Thoracic aorta (tissue), 2 donors: ENCODE results near the gene PLSCR1. TPM values are rescaled to one million over a fixed set of nuclear protein-coding genes. Genes with fewer than 3 reads are reported as not detected.

Source experiments
- ATAC-seq: fragments of 150-250 bp; one replicate; pipeline ENCODE4 v1.8.0; 2017; ENCODE audit warnings: low read depth; ENCODE audit not compliant: insufficient number of reproducible peaks, low FRiP score
- DNase-seq: peaks from one replicate; pipeline ENCODE4 v3.0.0-alpha.2; 2020; ENCODE audit warnings: low spot score
- H3K27ac ChIP-seq, 2 donors: fragments of 200-600 bp; sonication (generic); 1 replicate in 1 of 2; 2 replicates in 1 of 2; pipeline ENCODE4 v1.5.1; 2016; ENCODE audit warnings: mild to moderate bottlenecking in 2 of 2, moderate library complexity in 2 of 2
- H3K27me3 ChIP-seq: fragments of 200-600 bp; sonication (generic); replicated peaks from 2 replicates; pipeline ENCODE4 v1.6.0; 2016; ENCODE audit warnings: mild to moderate bottlenecking; ENCODE audit not compliant: insufficient read depth
- H3K36me3 ChIP-seq: fragments of 200-600 bp; sonication (generic); one replicate; pipeline ENCODE4 v1.5.1; 2016
- H3K4me1 ChIP-seq, 2 donors: fragments of 200-600 bp; sonication (generic); 1 replicate in 1 of 2; 2 replicates in 1 of 2; pipeline versions ENCODE4 v1.5.1 to v1.6.0; 2016; ENCODE audit warnings: low read depth in 2 of 2, mild to moderate bottlenecking in 1 of 2; ENCODE audit not compliant: control insufficient read depth in 1 of 2
- H3K4me3 ChIP-seq: fragments of 200-600 bp; sonication (generic); 2 replicates; pipeline ENCODE4 v1.5.1; 2016; ENCODE audit warnings: mild to moderate bottlenecking
- H3K9me3 ChIP-seq: fragments of 200-600 bp; sonication (generic); 2 replicates; pipeline ENCODE4 v1.5.1; 2016
- total RNA-seq, 2 donors: library from RNA; depleted of rRNA; stranded (reverse); fragments of >200 nt; gene quantifications; one replicate each; pipeline versions ENCODE4 v1.1.0 to v1.2.3, GENCODE V29; 2016
- TF ChIP-seq, protein P1 (sequence below): fragments of 200-600 bp; sonication (generic); IDR thresholded peaks from one replicate; pipeline ENCODE4 v1.5.1; 2019; ENCODE audit warnings: antibody characterized with exemption

Gene PLSCR1
- total RNA-seq, 2 donors from 2014 or later, result 116 to 565 TPM

DNA sequence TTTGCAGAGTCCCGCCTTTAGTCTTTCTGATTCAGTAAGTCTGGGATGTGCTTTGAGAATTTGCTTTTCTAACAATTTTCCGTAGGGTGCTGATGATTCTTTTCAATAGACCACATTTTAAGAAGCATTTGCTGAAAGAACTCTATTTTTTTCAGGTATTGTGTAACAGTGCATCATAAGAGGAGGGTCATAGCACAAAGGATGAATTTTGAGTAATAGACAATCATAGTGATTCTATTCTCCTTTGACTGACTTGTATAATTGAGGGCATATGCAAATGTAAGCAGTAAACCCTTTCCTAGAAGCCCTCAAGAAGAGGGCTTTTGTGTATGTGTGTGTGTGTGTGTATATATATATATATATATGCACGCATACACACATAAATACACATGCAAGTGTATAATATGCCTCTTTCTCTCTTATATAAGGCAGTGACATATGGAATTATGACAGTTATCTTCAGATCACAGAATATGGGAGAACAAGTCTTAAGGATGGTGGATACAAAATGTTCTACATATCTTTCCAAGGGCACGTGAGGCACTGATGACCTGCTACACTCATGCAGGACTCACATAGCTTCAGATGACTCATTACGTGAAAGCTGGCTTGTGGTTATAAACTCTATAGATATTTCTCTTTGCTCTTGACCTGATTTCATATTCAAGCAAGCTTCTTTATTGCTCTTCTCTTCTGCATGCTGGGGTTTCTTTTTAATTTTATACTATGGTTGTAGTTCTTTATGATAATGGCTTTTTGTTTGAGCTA is 6.5 kb upstream of the PLSCR1 start:
- Histone ChIP-seq H3K4me3 (peak overlapping the region; percentile 64), H3K4me1 (peaks cover 4 to 12% of the 10 kb centered on the region in 2 donors), H3K36me3 (no peaks in the 10 kb centered on the region), H3K9me3 (no peaks in the 10 kb centered on the region), H3K27me3 (no peaks in the 10 kb centered on the region), H3K27ac (no peak overlapping the region)
- DNase-seq (no peak), ATAC-seq (no peak)
- TF ChIP-seq, protein P1, sequence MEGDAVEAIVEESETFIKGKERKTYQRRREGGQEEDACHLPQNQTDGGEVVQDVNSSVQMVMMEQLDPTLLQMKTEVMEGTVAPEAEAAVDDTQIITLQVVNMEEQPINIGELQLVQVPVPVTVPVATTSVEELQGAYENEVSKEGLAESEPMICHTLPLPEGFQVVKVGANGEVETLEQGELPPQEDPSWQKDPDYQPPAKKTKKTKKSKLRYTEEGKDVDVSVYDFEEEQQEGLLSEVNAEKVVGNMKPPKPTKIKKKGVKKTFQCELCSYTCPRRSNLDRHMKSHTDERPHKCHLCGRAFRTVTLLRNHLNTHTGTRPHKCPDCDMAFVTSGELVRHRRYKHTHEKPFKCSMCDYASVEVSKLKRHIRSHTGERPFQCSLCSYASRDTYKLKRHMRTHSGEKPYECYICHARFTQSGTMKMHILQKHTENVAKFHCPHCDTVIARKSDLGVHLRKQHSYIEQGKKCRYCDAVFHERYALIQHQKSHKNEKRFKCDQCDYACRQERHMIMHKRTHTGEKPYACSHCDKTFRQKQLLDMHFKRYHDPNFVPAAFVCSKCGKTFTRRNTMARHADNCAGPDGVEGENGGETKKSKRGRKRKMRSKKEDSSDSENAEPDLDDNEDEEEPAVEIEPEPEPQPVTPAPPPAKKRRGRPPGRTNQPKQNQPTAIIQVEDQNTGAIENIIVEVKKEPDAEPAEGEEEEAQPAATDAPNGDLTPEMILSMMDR, result no peak

DNA sequence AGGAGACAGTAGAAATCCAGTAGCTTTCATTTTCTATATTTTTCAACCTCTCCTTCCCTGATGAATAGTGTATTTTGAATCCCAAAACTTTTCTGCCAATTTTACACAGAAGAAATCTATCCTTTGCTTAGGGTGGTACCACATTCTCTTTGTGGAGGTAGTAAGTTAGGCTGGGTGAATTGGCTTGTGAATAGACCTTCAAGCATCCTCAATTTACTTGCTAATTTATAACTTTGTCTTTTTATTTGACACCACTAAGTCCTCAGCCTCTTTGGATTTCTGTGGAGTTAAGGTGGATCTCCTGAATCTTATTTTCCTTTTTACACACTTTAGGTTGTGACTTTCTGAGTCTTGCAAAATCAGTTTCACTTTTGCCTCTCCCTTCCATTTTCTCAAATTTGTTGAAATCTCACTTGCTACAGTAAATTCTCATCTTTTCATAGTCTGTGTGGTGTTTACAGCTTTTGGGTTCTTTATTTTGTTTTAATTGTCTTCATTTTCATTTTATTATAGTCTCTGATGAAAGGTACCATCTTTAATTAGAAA is 5.7 kb upstream of the PLSCR1 start:
- TF ChIP-seq, protein P1, result no peak
- DNase-seq, result no peak
- H3K4me3 ChIP-seq, result peak overlapping the region; percentile 64
- H3K9me3 ChIP-seq, result no peaks in the 10 kb centered on the region
- no peak for ATAC-seq
- no peaks in the 10 kb centered on the region for H3K27me3 ChIP-seq
- H3K4me1 ChIP-seq, result peaks cover 6 to 14% of the 10 kb centered on the region in 2 donors
- H3K27ac ChIP-seq, result no peak overlapping the region
- H3K36me3 ChIP-seq, result no peaks in the 10 kb centered on the region

DNA sequence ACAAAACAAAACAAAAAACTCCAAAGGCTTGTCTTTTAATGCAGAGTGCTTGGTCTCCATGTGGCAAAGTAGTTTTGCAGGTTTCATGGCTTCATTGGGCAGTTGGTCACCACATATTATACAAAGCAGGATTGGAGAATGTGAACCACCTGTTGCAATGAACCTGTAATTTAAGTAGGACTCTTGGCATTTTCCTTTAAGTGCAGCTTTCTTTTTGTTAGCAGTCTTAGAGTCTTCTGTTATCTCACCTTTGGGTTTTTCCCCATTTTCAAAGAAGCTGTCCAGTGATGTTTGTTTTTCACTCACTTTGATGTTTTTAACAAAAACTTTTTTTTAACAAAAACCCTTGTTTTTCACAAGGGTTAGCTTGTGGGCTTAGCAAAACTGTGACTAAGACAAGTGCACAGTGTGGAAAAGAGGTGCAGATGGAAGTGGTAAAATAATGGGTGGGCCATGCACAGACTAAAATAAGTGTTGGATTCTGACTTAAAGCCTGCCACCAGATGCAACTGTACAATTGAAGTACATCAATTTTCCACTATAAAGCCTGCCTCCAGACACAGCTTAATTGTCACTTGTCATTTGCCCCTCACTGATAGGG is 2.9 kb upstream of the PLSCR1 start:
- TF ChIP-seq, protein P1, result no peak
- Histone ChIP-seq H3K27ac (no peak overlapping the region), H3K4me3 (no peak overlapping the region), H3K4me1 (peaks cover 9 to 23% of the 10 kb centered on the region in 2 donors), H3K9me3 (no peaks in the 10 kb centered on the region), H3K36me3 (no peaks in the 10 kb centered on the region), H3K27me3 (no peaks in the 10 kb centered on the region)
- ATAC-seq, result no peak
- no peak for DNase-seq

DNA sequence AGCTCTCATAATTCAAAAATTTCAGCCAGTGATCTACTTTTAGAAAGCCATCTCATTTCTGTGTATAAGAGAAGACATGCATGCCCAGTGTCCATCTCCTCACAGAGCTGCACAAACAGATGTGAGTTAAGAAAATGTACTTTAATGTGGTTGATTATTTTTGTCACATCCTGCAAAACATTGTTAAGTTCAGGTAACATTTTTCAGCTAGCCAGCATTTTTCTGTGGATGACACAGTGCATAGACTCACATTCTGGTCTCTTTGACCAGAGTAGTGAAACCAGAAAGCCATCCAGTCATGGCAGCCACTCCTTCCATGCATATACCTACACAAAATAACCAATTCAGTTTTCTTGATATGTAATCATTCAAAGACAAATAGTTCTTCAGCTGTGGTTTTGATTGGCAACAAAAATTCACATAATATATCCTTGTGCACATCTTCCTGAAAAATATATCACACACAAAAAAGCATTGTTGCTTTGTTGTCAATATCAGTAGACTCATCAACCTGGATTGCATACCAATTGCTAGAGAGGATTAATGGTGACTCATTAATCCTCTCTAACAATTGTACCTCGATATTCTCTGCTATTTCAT is 2.1 kb upstream of the PLSCR1 start:
- ATAC-seq, result no peak
- peaks cover 16 to 31% of the 10 kb centered on the region in 2 donors for H3K4me1 ChIP-seq
- H3K27me3 ChIP-seq, result no peaks in the 10 kb centered on the region
- TF ChIP-seq, protein P1, result no peak
- no peak for DNase-seq
- no peaks in the 10 kb centered on the region for H3K9me3 ChIP-seq
- H3K4me3 ChIP-seq, result no peak overlapping the region
- H3K36me3 ChIP-seq, result no peaks in the 10 kb centered on the region
- no peak overlapping the region for H3K27ac ChIP-seq

DNA sequence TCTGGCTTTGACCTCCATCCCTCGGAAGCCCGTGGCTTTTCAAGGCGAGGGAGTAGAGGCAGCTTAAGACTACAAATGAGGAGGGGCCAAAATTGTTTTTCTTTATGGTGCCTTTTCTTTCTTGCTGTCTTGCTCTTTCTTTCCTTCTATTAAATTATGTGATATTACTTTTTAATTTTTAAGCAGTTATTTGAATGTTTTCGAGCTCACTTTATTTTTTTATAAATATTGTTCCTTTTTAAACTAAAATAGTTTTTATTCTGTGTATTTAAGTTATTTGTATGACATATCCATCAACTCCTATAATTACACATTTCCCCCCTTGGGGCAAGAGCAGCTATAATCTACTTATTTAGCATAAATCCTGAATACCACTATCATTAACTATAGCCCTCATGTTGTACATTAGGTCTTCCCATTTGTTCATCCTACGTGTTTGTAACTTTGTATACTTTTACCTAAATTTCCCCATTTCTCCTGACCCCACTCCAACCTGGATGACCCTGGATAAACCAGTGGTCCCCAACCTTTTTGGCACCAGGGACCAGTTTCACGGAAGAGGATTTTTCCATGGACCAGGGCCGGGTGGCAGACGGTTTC is 622 bp upstream of the PLSCR1 start:
- Histone ChIP-seq H3K4me3 (peak overlapping the region; percentile 98), H3K36me3 (no peaks in the 10 kb centered on the region), H3K9me3 (no peaks in the 10 kb centered on the region), H3K4me1 (peaks cover 27 to 31% of the 10 kb centered on the region in 2 donors), H3K27me3 (no peaks in the 10 kb centered on the region), H3K27ac (peak overlapping the region; percentile 98 to 99)
- TF ChIP-seq, protein P1, result no peak
- no peak for ATAC-seq
- no peak for DNase-seq
